Endodermal cell (in vitro differentiated cells): Measurements from ENCODE around the gene PTPRT. TPM values are rescaled to one million over a fixed set of nuclear protein-coding genes. Genes with fewer than 3 reads are reported as not detected.

ENCODE experiments used
- DNase-seq: peaks from one replicate; pipeline ENCODE4 v3.0.0-alpha.2; 2017
- H3K27ac ChIP-seq: 2 replicates; pipeline ENCODE4 v1.5.1; 2013; ENCODE audit warnings: mild to moderate bottlenecking, low read depth, low read length, moderate library complexity
- H3K27me3 ChIP-seq: 2 replicates; pipeline ENCODE4 v1.6.1; 2013; ENCODE audit warnings: mild to moderate bottlenecking, low read length, moderate library complexity; ENCODE audit not compliant: insufficient read depth, control insufficient read depth, poor library complexity, severe bottlenecking
- H3K36me3 ChIP-seq: 2 replicates; pipeline ENCODE4 v1.7.0; 2013; ENCODE audit warnings: mild to moderate bottlenecking, low read length, moderate library complexity; ENCODE audit not compliant: control insufficient read depth, insufficient read depth
- H3K4me1 ChIP-seq: one replicate; pipeline ENCODE4 v1.7.0; 2013; ENCODE audit warnings: low read length; ENCODE audit not compliant: control insufficient read depth, insufficient read depth
- H3K4me3 ChIP-seq: 2 replicates; pipeline ENCODE4 v1.5.1; 2013; ENCODE audit warnings: mild to moderate bottlenecking, low read length, moderate library complexity
- H3K9ac ChIP-seq: 2 replicates; pipeline ENCODE4 v1.6.1; 2013; ENCODE audit warnings: mild to moderate bottlenecking, low read length, moderate library complexity; ENCODE audit not compliant: poor library complexity, severe bottlenecking; ENCODE audit errors: extremely low read depth
- H3K9me3 ChIP-seq: 2 replicates; pipeline ENCODE4 v1.6.1; 2013; ENCODE audit warnings: mild to moderate bottlenecking, low read length, moderate library complexity; ENCODE audit not compliant: control insufficient read depth
- H3K27ac Mint-ChIP-seq: 2 replicates; pipeline ENCODE4 v1.8.0; 2020; ENCODE audit warnings: mixed read lengths
- H3K27me3 Mint-ChIP-seq: 2 replicates; pipeline ENCODE4 v1.8.0; 2021; ENCODE audit warnings: mild to moderate bottlenecking, mixed read lengths; ENCODE audit not compliant: insufficient read depth
- H3K36me3 Mint-ChIP-seq: 2 replicates; pipeline ENCODE4 v1.8.0; 2020; ENCODE audit warnings: low read depth, mixed read lengths
- H3K4me1 Mint-ChIP-seq: 2 replicates; pipeline ENCODE4 v1.8.0; 2020; ENCODE audit warnings: mixed read lengths
- H3K4me3 Mint-ChIP-seq: 2 replicates; pipeline ENCODE4 v1.8.0; 2020; ENCODE audit warnings: mild to moderate bottlenecking, moderate library complexity, mixed read lengths
- H3K9me3 Mint-ChIP-seq: 2 replicates; pipeline ENCODE4 v1.8.0; 2020; ENCODE audit warnings: mild to moderate bottlenecking, mixed read lengths
- CTCF ChIP-seq: fragments of 200-600 bp; sonication (generic); conservative IDR thresholded peaks from 2 replicates; pipeline ENCODE4 v1.5.0; 2021; ENCODE audit warnings: antibody characterized with exemption, mild to moderate bottlenecking
- WGBS, 2 experiments: methylation state at CpG; one replicate each; pipeline versions ENCODE4 v1.1.5 to v1.1.7; 2013; ENCODE audit warnings: missing lambda C conversion rate in 2 of 2, mixed read lengths in 1 of 2; ENCODE audit not compliant: insufficient coverage in 1 of 2, insufficient read length in 1 of 2; 5-methylcytosine and 5-hydroxymethylcytosine counted together
- total RNA-seq, 2 donors: library from RNA; stranded (reverse); fragmentation: NEBNext Ultra II Directional in 1 of 2; extraction: Animal tissue kit (Norgen Biotek cat#: 25700) in 1 of 2; gene quantifications; 2 replicates in 1 of 2; 3 replicates in 1 of 2; pipeline ENCODE4 v1.2.1, GENCODE V29; 2021

PTPRT gene
- total RNA-seq, 2 donors from 2014 or later, result 2.3 to 2.7 TPM

DNA sequence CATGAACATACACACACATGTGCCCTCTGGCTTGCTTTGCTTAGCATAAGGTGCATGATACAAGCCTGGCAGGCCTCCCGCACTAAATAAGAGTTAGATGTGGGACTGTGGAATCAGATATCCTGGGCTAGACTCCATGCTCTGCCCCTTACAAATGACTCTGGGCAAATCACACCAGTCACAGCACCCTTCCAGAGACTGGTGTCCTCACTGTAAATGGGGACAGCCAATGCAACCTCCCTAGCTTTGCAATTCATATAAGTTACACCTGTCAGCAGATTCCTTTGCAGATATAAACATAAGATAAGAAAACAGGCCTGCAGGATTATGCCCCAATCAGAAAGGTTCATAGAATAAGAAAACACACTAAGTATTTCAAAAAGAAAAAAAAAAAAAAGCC is 174.1 kb downstream of the PTPRT start:
- H3K36me3 Mint-ChIP-seq, result no peaks in the 10 kb centered on the region
- DNase-seq, result no peak

DNA sequence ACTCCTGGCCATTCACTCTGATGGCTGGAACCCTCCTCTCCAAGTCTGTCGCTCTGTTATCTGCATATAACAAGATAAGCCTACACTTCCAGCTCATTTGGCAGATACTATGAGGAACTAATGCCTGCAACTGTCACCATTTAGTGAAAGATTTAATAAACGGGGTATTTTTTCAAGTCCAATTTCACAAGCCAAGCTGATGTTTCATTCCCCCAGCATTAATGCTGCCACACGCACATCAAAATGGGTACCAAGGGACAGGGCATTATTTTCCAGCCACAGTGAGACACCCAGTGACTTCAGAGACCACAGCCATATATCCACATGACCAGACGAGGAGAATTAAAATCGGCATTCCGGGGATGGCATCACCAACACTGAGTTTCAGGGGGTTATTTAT is 175.5 kb downstream of the PTPRT start:
- Mint-ChIP-seq H3K27ac (no peak overlapping the region), H3K4me1 (peaks cover 6% of the 10 kb centered on the region), H3K9me3 (no peaks in the 10 kb centered on the region), H3K36me3 (no peaks in the 10 kb centered on the region), H3K4me3 (no peak overlapping the region), H3K27me3 (peaks cover 12% of the 10 kb centered on the region)
- no peak overlapping the region for H3K9ac ChIP-seq
- H3K27ac ChIP-seq, result no peak overlapping the region
- H3K36me3 ChIP-seq, result no peaks in the 10 kb centered on the region
- peaks cover 9% of the 10 kb centered on the region for H3K9me3 ChIP-seq
- H3K27me3 ChIP-seq, result no peaks in the 10 kb centered on the region
- peaks cover 3% of the 10 kb centered on the region for H3K4me1 ChIP-seq
- no peak for TF ChIP-seq CTCF
- no peak overlapping the region for H3K4me3 ChIP-seq
- 85 to 90% methylated on average over 2 to 6 of the region's 6 CpGs for WGBS, 2 experiments
- no peak for DNase-seq

More for the DNA sequence above, 174.1 kb downstream of the PTPRT start:
- Mint-ChIP-seq H3K4me3 (no peak overlapping the region), H3K27ac (no peak overlapping the region), H3K4me1 (peaks cover 6% of the 10 kb centered on the region), H3K27me3 (peaks cover 5% of the 10 kb centered on the region), H3K9me3 (no peaks in the 10 kb centered on the region)
- Histone ChIP-seq H3K27me3 (no peaks in the 10 kb centered on the region), H3K4me3 (no peak overlapping the region), H3K4me1 (peaks cover 3% of the 10 kb centered on the region), H3K36me3 (no peaks in the 10 kb centered on the region), H3K9ac (no peak overlapping the region), H3K9me3 (peaks cover 9% of the 10 kb centered on the region), H3K27ac (no peak overlapping the region)
- 100% methylated on average over 1 of the region's 1 CpG; no CpG with 5 or more reads in 1 of the 2 experiments for WGBS, 2 experiments
- no peak for TF ChIP-seq CTCF

GRCh38 chr20:43011491-43011890 is 178.2 kb downstream of the PTPRT start:
- H3K9me3 Mint-ChIP-seq, result no peaks in the 10 kb centered on the region
- Histone ChIP-seq H3K9me3 (peaks cover 9% of the 10 kb centered on the region), H3K9ac (no peak overlapping the region), H3K4me3 (no peak overlapping the region), H3K36me3 (no peaks in the 10 kb centered on the region), H3K27ac (no peak overlapping the region), H3K4me1 (peaks cover 9% of the 10 kb centered on the region), H3K27me3 (no peaks in the 10 kb centered on the region)
- H3K4me1 Mint-ChIP-seq, result peaks cover 17% of the 10 kb centered on the region
- H3K27me3 Mint-ChIP-seq, result peaks cover 19% of the 10 kb centered on the region
- no peak for TF ChIP-seq CTCF
- H3K4me3 Mint-ChIP-seq, result no peak overlapping the region
- no peak for DNase-seq
- H3K27ac Mint-ChIP-seq, result no peak overlapping the region
- WGBS, 2 experiments, result 93 to 97% methylated on average over 2 to 3 of the region's 3 CpGs
- H3K36me3 Mint-ChIP-seq, result no peaks in the 10 kb centered on the region
